ENCODE measurements around the gene TBC1D10A. TPM values are rescaled to one million over a fixed set of nuclear protein-coding genes. Genes with fewer than 3 reads are reported as not detected.

TBC1D10A gene
- total RNA-seq, 1 experiment from 2014 or later, result 24.3 TPM

- Histone ChIP-seq H3K4me2 (no peak overlapping the region), H3K79me2 (ENCODE audit: low read depth) (peaks cover 31% of the 10 kb centered on the region), H4K20me1 (ENCODE audit: insufficient read depth) (no peaks in the 10 kb centered on the region), H3K27ac (peak overlapping the region; percentile 33), H2AFZ (no peak overlapping the region), H3K27me3 (ENCODE audit: insufficient read depth, low read depth) (no peaks in the 10 kb centered on the region), H3K9me2 (ENCODE audit: insufficient read depth) (no peaks in the 10 kb centered on the region), H3K9me3 (ENCODE audit: insufficient read depth, low read depth) (no peaks in the 10 kb centered on the region), H3K4me1 (replicated peaks; ENCODE audit: insufficient read depth) (peaks cover 26% of the 10 kb centered on the region), H3K36me3 (ENCODE audit: low read depth) (peaks cover 43% of the 10 kb centered on the region), H3K4me3 (no peak overlapping the region), H3F3A (ENCODE audit: insufficient read depth, low read depth) (peaks cover 57% of the 10 kb centered on the region)
- DNase-seq, result no peak
- ChIA-PET POLR2A (ENCODE audit: unreplicated experiment) (no interaction called here), CTCF (no interaction called here)
- BruUV-seq (replicated peaks), result no TSS peak
- TF ChIP-seq EZH2 (IDR thresholded peaks at IDR 0.05; ENCODE audit: low read depth), result no peak
- no peak for TF ChIP-seq CTCF (conservative IDR thresholded peaks at IDR 0.05)
- intact Hi-C loops (cut with micrococcal nuclease; ENCODE audit: unreplicated experiment), result no loop called here
Measured at GRCh38 chr22:30243661-30244060, 83.1 kb downstream of the TBC1D10A start.

Other genes with a start within 250 kb of the TBC1D10A start
- gene HORMAD2, start 246.5 kb downstream of the TBC1D10A start, total RNA-seq (2021), result 0.20 TPM in 1 of 2 replicates, not detected in the other
- gene LIF, start 80.2 kb downstream of the TBC1D10A start, total RNA-seq (2021), result 17.2 and 17.4 TPM in 2 replicates
- not detected in 2 replicates for gene OSM, start 60.1 kb downstream of the TBC1D10A start, total RNA-seq (2021)
- 10.6 and 11.1 TPM in 2 replicates for gene CASTOR1, start 37.4 kb downstream of the TBC1D10A start, total RNA-seq (2021)
- 189 and 207 TPM in 2 replicates for gene SF3A1, start 30.0 kb upstream of the TBC1D10A start, total RNA-seq (2021)
- 6.2 and 6.8 TPM in 2 replicates for gene CCDC157, start 30.1 kb upstream of the TBC1D10A start, total RNA-seq (2021)
- 24.0 and 33.8 TPM in 2 replicates for gene RNF215, start 60.5 kb upstream of the TBC1D10A start, total RNA-seq (2021)
- 51.3 and 60.8 TPM in 2 replicates for gene SEC14L2, start 70.1 kb upstream of the TBC1D10A start, total RNA-seq (2021)
- gene MTFP1, start 98.8 kb upstream of the TBC1D10A start, total RNA-seq (2021), result 18.5 and 21.9 TPM in 2 replicates
- gene SEC14L3, start 145.1 kb upstream of the TBC1D10A start, total RNA-seq (2021), result not detected in 2 replicates
- gene SEC14L4, start 178.8 kb upstream of the TBC1D10A start, total RNA-seq (2021), result 4.0 and 5.6 TPM in 2 replicates
- gene SEC14L6, start 219.8 kb upstream of the TBC1D10A start, total RNA-seq (2021), result 0.31 and 0.33 TPM in 2 replicates
- gene GAL3ST1, start 247.7 kb upstream of the TBC1D10A start, total RNA-seq (2021), result 0.52 TPM in 1 of 2 replicates, not detected in the other

Data from PC-9 (cell line).